Stimulated activated naive CD8-positive, alpha-beta T cell treated with anti-CD3 and anti-CD28 coated beads, Interleukin-15, Interleukin-2, amounts not matched to agents 100 ng/mL and 50 ng/mL, for 24 hours (primary cell): ENCODE measurements around the gene PPP3CA.

ENCODE experiments used
- H3K27ac Mint-ChIP-seq: one replicate; pipeline ENCODE4 v1.8.0; 2021; ENCODE audit warnings: mild to moderate bottlenecking, mixed read lengths
- H3K27me3 Mint-ChIP-seq: one replicate; pipeline ENCODE4 v1.8.0; 2021; ENCODE audit warnings: mixed read lengths
- H3K36me3 Mint-ChIP-seq: one replicate; pipeline ENCODE4 v1.8.0; 2021; ENCODE audit warnings: low read depth, mixed read lengths
- H3K4me1 Mint-ChIP-seq: one replicate; pipeline ENCODE4 v1.8.0; 2021; ENCODE audit warnings: low read depth, mixed read lengths
- H3K4me3 Mint-ChIP-seq: one replicate; pipeline ENCODE4 v1.8.0; 2021; ENCODE audit warnings: mild to moderate bottlenecking, mixed read lengths
- H3K9me3 Mint-ChIP-seq: one replicate; pipeline ENCODE4 v1.8.0; 2021; ENCODE audit warnings: mixed read lengths

Gene PPP3CA

DNA sequence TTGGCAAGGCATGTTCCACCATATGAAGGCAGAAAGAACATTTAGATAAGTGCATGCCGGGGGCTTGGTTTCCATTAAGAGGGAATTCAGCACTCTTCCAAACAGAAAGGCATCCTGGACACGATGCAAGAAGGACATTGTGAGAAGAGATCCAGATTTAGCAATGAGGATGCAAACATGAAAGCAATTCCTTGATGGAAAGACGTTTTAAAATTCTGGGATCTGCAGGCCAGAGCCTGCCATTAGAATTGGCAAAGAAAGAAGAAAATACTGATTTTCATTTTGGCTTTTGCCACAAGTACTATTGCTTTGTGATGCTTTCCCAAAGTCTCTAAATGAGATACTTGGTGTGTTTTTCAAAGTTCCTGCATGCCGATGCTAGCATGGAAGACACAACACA, 367.6 kb downstream of the PPP3CA start:
- no peak overlapping the region for H3K4me3 Mint-ChIP-seq
- peaks cover 4% of the 10 kb centered on the region for H3K4me1 Mint-ChIP-seq

DNA sequence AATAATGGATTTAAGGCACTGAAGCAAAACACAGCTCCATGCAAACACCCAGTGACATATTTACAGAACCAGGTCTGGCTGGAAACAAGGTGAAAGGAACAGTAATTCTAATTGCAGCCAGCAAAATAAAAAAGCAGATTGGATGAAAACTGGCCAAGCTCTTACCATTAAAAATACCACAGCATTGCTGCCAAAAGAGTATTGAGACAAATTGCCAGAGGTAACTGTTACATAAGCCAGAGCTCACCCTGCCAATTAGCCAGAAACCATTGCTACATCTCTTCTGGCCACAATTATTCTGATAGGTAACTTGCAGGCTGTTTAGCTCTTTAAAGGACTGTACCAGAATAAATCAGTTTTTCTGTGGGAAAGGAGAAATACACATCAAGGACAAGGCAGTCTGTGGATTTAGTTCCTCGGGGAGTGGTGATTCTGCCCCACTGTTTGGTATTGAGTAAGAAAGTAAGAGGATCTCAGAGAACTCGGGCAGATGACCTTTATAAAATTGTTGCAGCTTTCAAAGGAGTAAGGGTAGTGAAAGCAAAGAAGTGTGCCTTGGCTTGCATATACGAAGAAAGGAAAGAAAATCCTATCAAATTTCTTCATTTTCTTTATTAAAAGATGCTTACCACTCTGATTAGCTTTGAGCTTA, 369.5 kb downstream of the PPP3CA start:
- Mint-ChIP-seq H3K4me3 (no peak overlapping the region), H3K36me3 (no peaks in the 10 kb centered on the region), H3K9me3 (no peaks in the 10 kb centered on the region), H3K4me1 (peaks cover 4% of the 10 kb centered on the region), H3K27ac (no peak overlapping the region), H3K27me3 (peaks cover 3% of the 10 kb centered on the region)

More for the DNA sequence above, 367.6 kb downstream of the PPP3CA start:
- H3K27me3 Mint-ChIP-seq = peaks cover 3% of the 10 kb centered on the region
- H3K27ac Mint-ChIP-seq = no peak overlapping the region
- H3K36me3 Mint-ChIP-seq = no peaks in the 10 kb centered on the region
- no peaks in the 10 kb centered on the region for H3K9me3 Mint-ChIP-seq

DNA sequence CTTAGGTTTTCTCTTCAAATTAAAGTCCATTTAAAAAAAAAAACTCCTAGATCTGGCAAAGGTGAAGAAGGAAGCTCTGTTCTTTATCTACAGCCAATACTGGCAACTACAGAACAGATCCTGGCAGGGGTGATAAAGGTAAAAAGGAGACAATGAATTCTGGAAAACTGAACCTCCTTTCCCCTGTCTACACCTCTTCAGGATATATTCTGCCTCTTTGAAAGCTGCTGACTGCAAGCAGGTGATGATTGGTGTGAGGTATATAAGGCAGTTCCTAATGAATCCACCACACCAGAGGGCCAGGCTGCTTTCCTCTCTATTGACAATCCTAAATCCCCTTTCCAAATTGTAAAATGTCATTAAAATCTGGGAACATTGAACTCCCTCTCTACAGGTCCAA, 370.1 kb downstream of the PPP3CA start:
- Mint-ChIP-seq H3K27ac (no peak overlapping the region), H3K9me3 (no peaks in the 10 kb centered on the region), H3K27me3 (peaks cover 3% of the 10 kb centered on the region), H3K4me3 (no peak overlapping the region), H3K36me3 (no peaks in the 10 kb centered on the region), H3K4me1 (peaks cover 4% of the 10 kb centered on the region)
